Prostate gland (tissue), 2 donors: ENCODE measurements around the gene SAMMSON.
A peak's percentile ranks its signal among the peaks of the same experiment; 100 is the strongest.

Experiments used
- CTCF ChIP-seq, 4 experiments: fragments of 200-600 bp in 2 of 4; fragments of 450-650 bp in 2 of 4; sonication (generic) in 2 of 4; IDR thresholded peaks; 1 replicate in 3 of 4; 2 replicates in 1 of 4; pipeline ENCODE4 v1.5.1; 2016 to 2019; ENCODE audit warnings: antibody characterized with exemption in 4 of 4, mild to moderate bottlenecking in 2 of 4, moderate library complexity in 2 of 4
- POLR2A ChIP-seq: fragments of 450-650 bp; IDR thresholded peaks from one replicate; pipeline ENCODE4 v1.6.1; 2016; ENCODE audit warnings: antibody characterized with exemption, mild to moderate bottlenecking
- POLR2AphosphoS5 ChIP-seq: sonication (generic); formaldehyde crosslinking; IDR thresholded peaks from one replicate; pipeline ENCODE4 v1.6.1; 2017; ENCODE audit warnings: antibody characterized with exemption

DNA sequence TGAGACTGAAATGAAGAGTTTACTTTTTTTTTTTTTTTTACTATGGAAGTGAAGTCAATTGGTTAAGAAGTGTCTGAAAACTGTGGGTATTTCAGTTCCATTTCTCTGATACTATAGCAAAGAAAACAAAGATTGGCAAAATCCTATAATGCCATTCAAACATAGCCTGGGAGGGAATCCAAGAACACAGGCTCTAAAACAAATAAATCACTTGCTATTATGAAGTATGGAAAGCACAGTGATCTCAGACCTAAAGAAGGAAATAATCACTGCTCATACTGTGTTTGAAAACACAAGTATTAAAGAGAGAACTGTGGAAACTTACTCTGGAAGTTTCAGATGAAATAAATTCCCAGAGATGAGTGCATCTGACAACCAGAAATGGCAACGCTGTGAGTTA lies 12.0 kb downstream of the SAMMSON start:
- TF ChIP-seq CTCF (IDR thresholded peaks at IDR 0.05) (no peak), POLR2AphosphoS5 (peak; percentile 23), POLR2A (no peak)
